ENCODE data around the gene RGPD6.
"Not testable (repeated sequence)": the region's sequence is repeated elsewhere in the genome, so short reads cannot be mapped to it uniquely, and the experiment has no call there.

Gene RGPD6

DNA sequence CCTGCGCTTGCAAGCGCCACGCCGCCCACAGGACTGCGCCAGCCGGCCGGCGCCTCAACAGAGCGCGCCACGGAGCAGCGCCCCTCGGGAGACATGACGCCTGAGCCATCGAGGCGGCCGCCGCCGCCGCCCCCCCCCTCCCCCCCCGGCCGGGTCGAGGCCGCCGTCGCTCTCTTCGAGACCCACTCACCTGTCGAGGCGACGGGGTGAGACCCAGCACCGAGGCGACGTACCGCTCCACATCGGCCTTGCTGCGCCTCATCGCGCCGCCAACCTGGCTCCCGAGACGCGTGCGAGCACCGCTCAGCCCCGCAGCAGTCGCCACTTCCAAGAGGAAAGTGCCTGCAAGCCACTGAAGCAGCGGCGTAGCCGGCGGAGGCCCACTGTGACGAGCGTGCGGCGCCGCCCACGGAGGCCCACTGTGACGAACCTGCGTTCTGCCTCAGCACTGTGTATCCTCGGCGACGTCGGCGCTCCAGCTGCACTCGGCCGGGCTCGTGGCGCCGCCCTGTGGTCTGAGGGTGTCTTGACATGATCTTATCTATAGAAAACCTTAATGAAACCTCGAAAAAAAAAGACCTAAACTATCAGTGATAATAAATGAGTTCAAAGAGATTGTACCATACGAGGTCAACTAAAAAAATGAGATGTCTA is at the start of gene RGPD6:
Gene RGPD6, minus strand, starts transcription at position 460 of the 654 bp plus-strand sequence. Its CDS starts 198 bp downstream, at position 262.
- DNase-seq = not testable (repeated sequence)

DNA sequence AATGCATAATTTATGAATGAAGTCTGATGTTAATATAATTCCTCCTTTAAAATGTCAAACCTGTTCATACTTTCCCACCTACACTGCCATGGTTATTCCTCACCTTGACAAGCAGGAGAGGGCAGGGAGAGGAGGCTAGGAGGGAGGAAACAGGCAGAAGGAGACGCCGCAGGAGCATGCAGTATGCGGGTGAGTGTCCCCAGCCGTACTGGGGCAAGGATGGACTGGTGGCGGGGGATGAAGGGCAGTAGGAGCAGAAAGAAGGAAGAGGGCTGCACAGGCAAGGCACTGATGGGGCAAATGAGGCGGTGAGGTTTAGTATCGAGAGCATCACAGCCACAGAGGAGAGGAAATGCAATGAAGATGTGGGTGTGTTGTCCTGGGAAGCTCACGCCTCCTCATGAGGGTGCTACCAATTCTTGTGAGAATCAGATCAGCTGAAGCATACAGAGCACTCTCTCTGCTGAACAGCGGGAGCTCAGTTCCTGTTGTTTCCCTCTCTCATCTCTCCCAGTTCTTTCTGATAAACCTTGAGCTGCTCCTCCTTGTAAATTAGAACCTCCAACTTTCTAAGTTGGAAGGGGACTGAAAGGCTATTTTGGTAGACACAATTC is 42.4 kb upstream of the RGPD6 start:
- not testable (repeated sequence) for DNase-seq

DNA sequence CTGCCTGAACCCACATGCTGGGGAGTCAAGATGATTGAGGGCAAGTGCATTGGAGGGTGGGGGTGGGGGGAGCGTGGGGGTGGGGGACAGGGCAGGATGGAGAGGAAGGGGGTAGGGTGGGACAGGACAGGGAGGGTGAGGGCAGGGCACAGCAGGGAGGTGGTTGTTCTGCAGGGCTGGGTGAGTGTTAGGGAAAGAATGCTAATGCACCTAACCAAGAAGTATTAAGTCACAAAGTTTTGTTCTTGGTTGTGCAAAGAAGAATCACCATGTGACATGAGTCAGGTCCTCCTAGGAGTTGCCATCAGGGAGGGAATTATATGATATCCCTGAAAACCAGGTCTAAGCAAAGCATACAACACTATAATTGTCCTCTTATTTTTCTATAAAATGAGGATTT is 36.9 kb upstream of the RGPD6 start:
- DNase-seq = not testable (repeated sequence)

GRCh38 chr2:110610613-110611250 is 33.7 kb upstream of the RGPD6 start:
- DNase-seq = not testable (repeated sequence)

GRCh38 chr2:110609843-110610612 is 33.0 kb upstream of the RGPD6 start:
- not testable (repeated sequence) for DNase-seq

DNA sequence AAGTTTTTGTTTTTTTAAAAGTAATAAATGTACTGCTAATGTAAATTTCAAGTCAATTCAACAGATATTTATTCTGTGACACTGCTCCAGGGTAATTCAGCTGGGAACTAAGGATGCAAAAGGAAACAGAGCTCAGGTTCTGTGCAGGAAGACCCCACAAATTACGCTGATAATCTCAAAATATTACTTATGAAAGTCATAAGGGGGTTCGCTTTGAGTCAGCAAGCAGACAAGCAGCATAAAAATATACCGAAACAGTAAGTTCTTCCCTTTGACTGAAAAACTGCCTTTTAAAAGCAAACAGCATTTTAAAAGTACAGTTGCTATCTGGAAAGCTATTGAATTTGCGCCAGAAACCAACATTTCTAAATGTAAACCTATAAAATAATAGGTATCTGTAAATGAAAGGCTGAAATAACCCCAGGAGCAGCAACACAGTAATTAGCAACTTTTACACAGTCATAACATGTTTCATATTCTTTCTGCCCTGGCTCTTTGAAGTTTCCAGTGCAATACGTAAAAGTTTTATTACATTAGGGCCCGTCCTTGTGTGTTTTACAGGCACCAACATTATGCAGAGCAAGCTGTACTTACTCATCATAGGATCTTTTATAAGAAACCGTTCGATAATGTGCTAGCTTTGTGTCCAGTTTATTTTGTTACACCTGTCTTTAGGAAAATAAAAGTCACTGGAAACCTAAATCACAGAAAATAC is 31.9 kb upstream of the RGPD6 start:
- not testable (repeated sequence) for DNase-seq

- not testable (repeated sequence) for DNase-seq
Measured at GRCh38 chr2:110605057-110605456, 28.0 kb upstream of the RGPD6 start.

GRCh38 chr2:110603917-110604591 is 27.0 kb upstream of the RGPD6 start:
- DNase-seq = not testable (repeated sequence)

- not testable (repeated sequence) for DNase-seq
Measured at GRCh38 chr2:110602139-110602538, 25.1 kb upstream of the RGPD6 start.

GRCh38 chr2:110591973-110592372 is 15.0 kb upstream of the RGPD6 start:
- not testable (repeated sequence) for DNase-seq

- DNase-seq = not testable (repeated sequence)
Measured at GRCh38 chr2:110589677-110590330, 12.8 kb upstream of the RGPD6 start.

DNA sequence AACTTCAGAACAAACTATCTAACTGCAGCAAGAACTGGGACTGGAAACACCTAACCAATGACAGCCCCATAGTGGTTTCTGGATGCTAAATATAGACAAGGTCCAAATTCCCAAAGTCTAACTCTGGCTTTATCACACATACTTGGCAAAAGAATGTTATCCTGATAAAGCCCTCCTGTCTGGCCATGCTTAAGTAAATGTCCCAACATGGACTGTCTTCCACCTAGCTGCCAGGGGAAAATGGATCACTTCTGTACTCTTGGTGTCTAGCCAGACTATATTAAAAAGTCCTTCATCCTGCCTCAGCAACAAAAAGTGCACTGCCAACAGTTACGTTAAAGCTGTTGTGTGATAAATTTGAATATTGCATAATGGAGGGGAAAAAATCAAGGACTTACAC is 11.5 kb upstream of the RGPD6 start:
- DNase-seq = not testable (repeated sequence)

DNA sequence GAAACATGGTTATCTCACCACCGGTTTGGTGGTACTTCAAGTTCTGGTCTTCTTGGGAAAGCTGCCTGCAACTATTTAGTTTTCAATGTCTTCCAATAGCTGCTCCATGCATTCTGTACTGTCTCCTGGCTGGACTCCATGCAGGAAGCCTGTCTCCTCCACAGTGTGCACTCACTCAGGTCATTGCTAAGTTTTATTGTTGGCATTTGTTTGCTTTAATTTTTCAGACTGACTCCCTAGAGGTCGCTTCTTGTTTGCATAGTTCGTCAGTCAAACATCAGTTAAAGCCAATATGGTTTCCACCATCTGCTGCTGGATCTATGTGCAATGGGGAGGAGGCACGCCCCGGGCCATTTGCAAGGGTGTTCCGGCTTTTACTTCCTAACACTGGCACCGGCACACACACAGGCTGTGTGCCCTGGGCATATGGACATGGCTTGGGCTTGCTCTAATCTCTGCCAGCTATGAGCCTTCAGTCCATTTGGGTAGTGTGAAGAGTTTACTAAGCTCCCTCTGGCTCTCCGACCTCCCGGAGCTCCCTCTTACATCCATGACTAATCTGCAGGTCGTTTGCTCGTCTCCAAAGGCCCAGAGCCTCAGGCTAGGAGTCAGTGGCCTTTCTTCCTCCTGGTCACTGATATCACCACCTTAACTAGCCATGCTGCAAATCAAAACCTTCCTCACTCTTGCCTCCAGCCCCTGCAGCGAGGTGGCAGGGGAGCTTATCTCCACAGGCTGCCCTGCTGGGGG is 2.4 kb upstream of the RGPD6 start:
- not testable (repeated sequence) for DNase-seq

- not testable (repeated sequence) for DNase-seq
Measured at GRCh38 chr2:110578429-110578828, 1.4 kb upstream of the RGPD6 start.

DNA sequence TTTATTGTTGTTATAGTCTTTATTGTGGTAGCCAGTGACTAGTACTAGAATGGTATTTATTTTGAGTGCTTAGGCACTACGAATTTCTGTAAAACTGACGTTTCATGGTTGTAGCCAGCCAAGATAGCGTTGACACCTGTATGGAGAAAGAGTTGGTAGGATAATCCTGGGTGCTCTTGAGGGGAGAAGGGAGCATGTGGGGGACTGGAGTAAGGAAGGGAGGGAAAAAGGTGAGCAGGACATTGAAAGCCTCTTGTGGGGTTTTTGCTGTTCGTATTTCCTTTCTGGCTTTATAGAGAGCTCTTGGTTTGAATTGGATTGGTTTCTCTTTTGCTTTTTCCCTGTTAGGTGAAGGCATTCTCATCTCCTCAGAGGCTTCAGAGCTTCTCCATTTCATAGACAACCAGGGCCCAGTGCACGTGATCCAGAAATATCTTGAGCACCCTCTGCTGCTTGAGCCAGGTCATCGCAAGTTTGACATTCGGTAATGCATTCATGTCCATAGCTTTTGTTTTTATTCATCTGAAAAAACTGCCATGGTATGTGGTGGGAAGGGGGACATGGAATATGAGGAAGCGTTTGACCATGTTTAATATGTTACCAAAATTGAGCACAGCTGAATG is 77.2 kb downstream of the RGPD6 start:
- not testable (repeated sequence) for DNase-seq

GRCh38 chr2:110496027-110496426 is 81.0 kb downstream of the RGPD6 start:
- DNase-seq = not testable (repeated sequence)

DNA sequence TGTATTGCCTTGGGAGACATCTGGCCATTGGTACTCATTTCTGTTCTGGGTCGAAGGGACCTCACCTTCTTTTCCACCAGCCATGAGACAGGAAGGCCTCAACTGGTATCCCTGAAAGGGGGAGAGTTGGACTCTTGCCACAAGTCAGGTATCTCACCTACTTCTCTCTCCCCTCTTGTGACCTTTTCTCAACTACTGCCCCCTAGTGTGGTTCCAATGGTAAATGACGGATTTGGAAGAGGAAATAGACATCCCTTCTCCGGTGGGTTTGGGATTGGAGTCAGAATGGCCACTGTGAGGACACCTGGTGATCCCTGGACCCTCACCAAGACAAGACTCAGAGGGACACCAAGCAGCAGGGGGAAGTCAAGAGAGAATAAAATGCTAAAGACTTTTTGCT is 82.5 kb downstream of the RGPD6 start:
- DNase-seq = not testable (repeated sequence)

DNA sequence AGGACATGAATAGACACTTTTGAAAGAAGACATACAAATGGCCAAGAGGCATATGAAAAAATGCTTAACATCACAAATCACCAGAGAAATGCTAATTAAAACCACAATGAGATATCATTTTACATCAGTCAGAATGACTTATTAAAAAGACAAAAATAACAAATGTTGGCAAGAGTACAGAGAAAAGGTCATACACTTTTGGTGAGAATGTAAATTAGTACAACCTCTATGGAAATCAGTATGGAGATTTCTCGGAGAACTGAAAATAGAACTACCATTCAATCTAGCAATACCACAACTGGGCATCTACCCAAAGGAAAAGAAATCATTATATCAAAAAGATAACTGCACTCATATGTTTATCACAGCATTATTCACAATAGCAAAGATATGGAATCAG is 88.0 kb downstream of the RGPD6 start:
- DNase-seq = not testable (repeated sequence)

GRCh38 chr2:110482697-110483096 is 94.3 kb downstream of the RGPD6 start:
- not testable (repeated sequence) for DNase-seq

GRCh38 chr2:110481200-110481599 is 95.8 kb downstream of the RGPD6 start:
- DNase-seq = not testable (repeated sequence)
